COLO829 (cell line): ENCODE results near the gene LSM14B.
"Not testable (repeated sequence)": the region's sequence is repeated elsewhere in the genome, so short reads cannot be mapped to it uniquely, and the experiment has no call there.

Source experiments
- DNase-seq: peaks from one replicate; pipeline ENCODE4 v3.0.0; 2012; ENCODE audit warnings: low spot score

The LSM14B gene

DNA sequence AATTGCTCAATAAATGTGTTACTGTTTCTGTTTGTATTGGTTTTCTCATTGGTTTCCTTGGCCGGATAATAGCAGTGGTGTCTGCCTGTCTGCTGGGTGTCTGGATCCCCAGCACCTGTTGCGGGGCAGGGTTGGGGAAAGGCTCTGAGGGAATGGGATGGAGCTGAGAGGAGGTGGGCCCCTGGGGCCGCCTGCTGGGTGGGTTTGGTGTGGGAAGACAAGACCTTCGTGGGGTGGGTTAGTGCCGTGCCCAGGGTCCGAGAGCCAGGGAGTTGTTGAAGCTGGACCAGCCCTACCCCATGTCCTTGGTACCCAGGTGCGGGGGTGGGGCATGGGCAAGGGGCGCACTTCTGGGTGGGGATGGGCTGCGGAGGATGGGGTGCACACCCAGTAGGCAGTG, 25.3 kb downstream of the LSM14B start:
- no peak for DNase-seq

DNA sequence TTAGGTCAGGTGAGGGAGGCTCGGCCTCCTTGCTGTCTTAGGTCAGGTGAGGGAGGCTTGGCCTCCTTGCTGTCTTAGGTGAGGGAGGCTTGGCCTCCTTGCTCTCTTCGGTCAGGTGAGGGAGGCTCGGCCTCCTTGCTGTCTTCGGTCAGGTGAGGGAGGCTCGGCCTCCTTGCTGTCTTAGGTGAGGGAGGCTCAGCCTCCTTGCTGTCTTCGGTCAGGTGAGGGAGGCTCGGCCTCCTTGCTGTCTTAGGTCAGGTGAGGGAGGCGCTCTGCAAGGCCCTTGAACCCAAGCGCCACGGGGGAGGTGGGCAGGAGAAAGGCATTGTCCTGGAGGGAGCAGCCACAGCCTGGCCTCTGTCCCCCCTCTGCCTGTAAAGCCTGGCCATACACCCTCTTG, 26.1 kb downstream of the LSM14B start:
- DNase-seq: not testable (repeated sequence)

DNA sequence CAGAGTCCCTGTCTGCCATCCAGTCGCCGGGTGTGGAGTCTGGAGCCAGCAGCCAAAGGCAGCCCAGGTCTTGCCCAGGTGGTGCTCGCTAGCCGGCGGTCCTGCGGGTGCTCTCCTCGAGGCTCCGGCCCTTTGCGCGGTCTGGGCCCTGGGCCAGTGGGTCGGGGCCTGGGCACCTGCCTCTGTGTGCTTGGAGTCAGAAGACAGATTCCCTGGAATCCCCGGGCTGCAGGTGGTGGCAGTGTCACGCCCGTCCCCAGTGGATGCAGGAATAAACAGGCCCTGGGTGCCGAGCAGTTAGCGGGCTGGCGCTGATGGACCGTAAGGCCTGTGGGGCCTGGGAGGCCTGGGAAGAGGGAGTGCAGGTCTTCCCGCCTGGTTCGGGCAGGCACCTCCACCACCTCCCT, 26.6 kb downstream of the LSM14B start:
- DNase-seq: no peak

GRCh38 chr20:62149532-62150309, 27.4 kb downstream of the LSM14B start:
- no peak for DNase-seq

- DNase-seq: no peak
Observed at GRCh38 chr20:62150310-62150575, 28.0 kb downstream of the LSM14B start.

GRCh38 chr20:62151225-62151624, 28.9 kb downstream of the LSM14B start:
- no peak for DNase-seq

- no peak for DNase-seq
Observed at GRCh38 chr20:62151835-62152364, 29.6 kb downstream of the LSM14B start.

GRCh38 chr20:62155428-62156253, 33.4 kb downstream of the LSM14B start:
- DNase-seq: no peak

DNA sequence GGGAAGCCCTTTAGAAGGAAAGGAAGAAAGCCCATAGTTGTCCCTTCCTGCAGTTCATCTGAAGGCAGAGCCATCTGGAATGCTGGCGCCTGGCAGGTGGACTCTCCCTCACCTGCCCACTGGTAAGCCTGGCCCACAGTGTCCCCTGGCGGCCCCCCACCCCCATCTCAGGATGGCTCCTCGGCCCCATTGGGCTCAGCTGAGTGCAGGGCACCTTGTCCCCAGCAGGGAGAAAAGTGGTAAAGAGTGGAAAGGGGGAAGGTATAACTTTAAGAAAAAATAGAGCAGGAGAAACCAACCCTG, 33.9 kb downstream of the LSM14B start:
- no peak for DNase-seq

- DNase-seq: no peak
Observed at GRCh38 chr20:62156592-62157386, 34.5 kb downstream of the LSM14B start.

- no peak for DNase-seq
Observed at GRCh38 chr20:62157387-62158087, 35.3 kb downstream of the LSM14B start.

DNA sequence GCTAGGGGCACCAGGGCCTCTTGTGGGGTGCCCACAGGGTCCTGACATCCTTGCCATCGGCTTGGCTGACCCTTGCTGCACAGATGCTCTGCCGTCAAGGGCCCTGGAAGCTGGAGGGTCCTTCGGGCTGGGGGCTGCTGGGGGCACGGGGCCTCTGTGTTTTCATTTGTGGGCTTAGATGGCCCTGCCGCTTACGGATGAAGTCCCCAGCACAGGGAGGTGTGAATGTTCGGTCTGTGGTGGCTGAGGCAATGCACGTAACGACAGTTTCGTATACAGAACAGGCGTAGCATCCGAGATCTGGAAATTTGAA, 35.8 kb downstream of the LSM14B start:
- no peak for DNase-seq

GRCh38 chr20:62158541-62158940, 36.3 kb downstream of the LSM14B start:
- DNase-seq: no peak

- DNase-seq: no peak
Observed at GRCh38 chr20:62159052-62159451, 36.8 kb downstream of the LSM14B start.

- no peak for DNase-seq
Observed at GRCh38 chr20:62159839-62160238, 37.6 kb downstream of the LSM14B start.

DNA sequence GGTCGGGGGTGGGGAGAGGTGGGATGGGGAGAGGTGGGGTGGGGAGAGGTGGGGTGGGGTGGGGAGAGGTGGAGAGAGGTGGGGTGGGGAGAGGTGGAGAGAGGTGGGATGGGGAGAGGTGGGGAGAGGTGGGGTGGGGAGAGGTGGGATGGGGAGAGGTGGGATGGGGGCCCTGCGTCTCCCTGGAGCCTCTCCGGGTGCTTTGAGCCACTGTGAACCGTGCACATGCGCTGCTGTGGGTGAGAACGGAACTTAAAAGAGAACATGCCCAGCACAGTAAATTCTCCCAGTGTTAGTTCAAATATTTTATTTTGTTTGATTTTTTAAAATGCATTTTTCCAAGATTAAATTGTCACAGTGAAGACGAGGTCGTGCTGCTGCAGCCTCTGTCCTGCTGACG, 38.0 kb downstream of the LSM14B start:
- DNase-seq: no peak

GRCh38 chr20:62160876-62161275, 38.6 kb downstream of the LSM14B start:
- DNase-seq: no peak

- DNase-seq: peak; percentile 42
Observed at GRCh38 chr20:62161347-62161746, 39.1 kb downstream of the LSM14B start.

DNA sequence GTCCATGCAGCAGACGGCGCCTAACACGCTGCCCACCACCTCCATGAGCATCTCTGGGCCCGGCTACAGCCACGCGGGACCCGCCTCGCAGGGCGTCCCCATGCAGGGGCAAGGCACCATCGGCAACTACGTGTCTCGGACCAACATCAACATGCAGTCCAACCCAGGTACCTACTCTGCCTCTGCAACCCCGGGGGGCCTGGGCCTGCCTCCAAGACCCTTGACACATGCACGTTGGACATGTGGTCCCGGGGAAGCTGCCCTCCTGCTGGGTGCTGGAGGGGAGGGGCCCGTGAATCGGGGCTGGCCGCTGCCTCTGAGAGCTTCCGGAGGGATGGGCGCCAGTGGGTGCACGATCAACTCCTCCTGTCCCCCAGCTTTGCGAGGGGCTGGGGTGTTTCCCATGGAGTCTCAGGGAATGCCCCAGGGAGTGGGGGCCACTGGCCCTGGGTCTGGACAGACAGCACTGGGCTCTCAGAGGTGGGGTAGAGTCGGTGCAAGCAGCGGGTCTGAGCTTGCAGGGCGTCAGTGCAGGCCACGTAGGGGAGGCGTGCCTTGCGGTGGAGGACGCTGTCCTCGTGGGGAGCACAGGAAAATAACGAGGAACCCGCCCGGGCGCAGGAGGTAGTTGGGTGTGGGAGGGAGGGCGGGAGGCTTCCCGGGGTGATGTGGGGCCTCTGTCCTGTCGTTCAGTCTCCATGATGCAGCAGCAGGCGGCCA, 40.6 kb downstream of the LSM14B start:
- DNase-seq: no peak

- no peak for DNase-seq
Observed at GRCh38 chr20:62163485-62163865, 41.2 kb downstream of the LSM14B start.

DNA sequence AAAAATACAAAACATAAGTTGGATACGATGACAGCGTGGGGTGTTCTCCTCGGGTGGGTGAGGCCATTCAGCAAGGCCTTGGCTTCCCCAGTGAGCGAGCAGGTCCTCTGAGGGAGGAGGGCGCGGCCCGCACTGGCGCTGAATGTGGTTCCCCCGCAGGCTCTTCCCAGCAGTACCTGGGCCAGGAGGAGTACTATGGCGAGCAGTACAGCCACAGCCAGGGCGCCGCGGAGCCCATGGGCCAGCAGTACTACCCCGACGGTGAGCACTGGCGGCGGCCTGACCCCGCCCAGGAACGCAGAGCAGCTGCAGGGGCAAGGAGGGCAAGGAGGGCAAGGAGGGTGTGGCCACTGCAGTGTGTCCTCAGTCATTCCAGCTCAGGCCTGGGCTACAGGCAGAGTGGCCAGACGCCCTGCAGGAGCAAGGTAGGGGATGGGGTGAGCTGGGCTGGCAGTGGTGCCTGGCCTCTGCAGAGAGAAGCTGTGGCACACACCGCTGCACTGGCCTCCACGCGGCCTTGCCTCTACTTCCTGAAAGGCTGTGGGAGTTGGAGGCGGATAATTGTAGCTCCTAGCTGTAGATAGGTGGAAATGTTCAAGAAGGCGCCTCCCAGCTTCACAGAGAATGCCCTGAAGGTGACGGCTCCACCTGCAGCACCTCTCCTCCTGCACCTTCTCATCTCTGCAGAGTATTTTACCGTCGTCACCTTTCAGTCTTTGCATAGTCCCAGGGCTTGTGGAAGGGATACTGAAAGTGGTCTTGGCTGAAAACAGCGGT, 41.9 kb downstream of the LSM14B start:
- DNase-seq: no peak
